Central memory CD8-positive, alpha-beta T cell (primary cell): Measurements from ENCODE around the gene VPS11.

Source experiments
- ATAC-seq: fragments of 150-1000 bp; cut with Tn5 transposase; replicated peaks from 2 replicates; pipeline ENCODE4 v1.10.0; 2022; ENCODE audit warnings: mild to moderate bottlenecking, moderate FRiP score, moderate number of reproducible peaks; ENCODE audit not compliant: poor library complexity, severe bottlenecking; ENCODE audit errors: extremely low read depth
- DNase-seq, 2 donors: peaks; one replicate each; pipeline ENCODE4 v3.0.0; 2021; ENCODE audit warnings: low spot score in 2 of 2
- H3K27ac Mint-ChIP-seq: one replicate; pipeline ENCODE4 v1.8.0; 2022; ENCODE audit warnings: low read depth, mild to moderate bottlenecking, moderate library complexity, mixed read lengths
- H3K27me3 Mint-ChIP-seq: one replicate; pipeline ENCODE4 v1.8.0; 2022; ENCODE audit warnings: mixed read lengths
- H3K36me3 Mint-ChIP-seq: one replicate; pipeline ENCODE4 v1.8.0; 2022; ENCODE audit warnings: mild to moderate bottlenecking, moderate library complexity, mixed read lengths; ENCODE audit not compliant: insufficient read depth
- H3K4me1 Mint-ChIP-seq: one replicate; pipeline ENCODE4 v1.8.0; 2022; ENCODE audit warnings: mixed read lengths
- H3K4me3 Mint-ChIP-seq: one replicate; pipeline ENCODE4 v1.8.0; 2022; ENCODE audit warnings: mild to moderate bottlenecking, moderate library complexity, mixed read lengths
- H3K9me3 Mint-ChIP-seq: one replicate; pipeline ENCODE4 v1.8.0; 2022; ENCODE audit warnings: mixed read lengths

The VPS11 gene

DNA sequence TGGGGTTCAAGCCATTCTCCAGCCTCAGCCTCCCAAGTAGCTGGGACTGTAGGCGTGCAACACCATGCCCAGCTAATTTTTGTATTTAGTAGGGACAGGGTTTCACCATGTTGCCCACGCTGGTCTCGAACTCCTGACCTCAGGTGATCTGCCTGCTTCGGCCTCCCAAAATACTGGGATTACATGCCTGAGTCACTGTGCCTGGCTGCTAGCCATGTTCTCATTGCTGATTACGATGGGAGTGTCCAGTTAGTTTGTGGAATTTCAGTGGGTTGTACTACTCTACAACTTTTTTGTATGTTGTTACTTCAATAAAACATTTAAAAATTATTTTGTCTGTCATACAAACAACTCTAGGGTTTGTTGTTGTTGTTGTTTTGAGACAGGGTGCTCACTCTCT lies 4.8 kb upstream of the VPS11 start:
- Mint-ChIP-seq H3K9me3 (no peaks in the 10 kb centered on the region), H3K4me3 (no peak overlapping the region), H3K27ac (no peak overlapping the region), H3K4me1 (peaks cover 38% of the 10 kb centered on the region), H3K27me3 (no peaks in the 10 kb centered on the region), H3K36me3 (peaks cover 13% of the 10 kb centered on the region)
- ATAC-seq = no peak
- DNase-seq = no peak

DNA sequence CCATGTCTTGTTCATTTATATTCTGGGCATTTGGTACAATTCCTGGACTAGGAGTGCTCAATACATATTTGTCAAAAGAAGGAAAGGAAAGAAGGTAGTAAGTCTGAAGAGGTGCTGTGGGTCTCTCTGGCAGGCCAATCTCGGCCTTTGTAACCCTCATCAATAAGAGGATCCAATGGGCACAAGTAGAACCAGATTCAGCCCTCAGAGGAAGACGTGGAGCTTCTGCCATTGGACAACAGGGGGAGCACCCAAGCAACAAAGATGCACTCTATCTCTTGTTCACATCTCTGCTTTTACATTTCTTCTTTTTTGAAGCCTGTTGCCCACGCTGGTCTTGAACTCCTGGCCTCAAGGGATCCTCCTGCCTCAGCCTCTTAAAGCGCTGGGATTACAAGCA lies 2.2 kb upstream of the VPS11 start:
- Mint-ChIP-seq H3K4me3 (no peak overlapping the region), H3K9me3 (no peaks in the 10 kb centered on the region), H3K27me3 (no peaks in the 10 kb centered on the region), H3K27ac (no peak overlapping the region), H3K36me3 (peaks cover 24% of the 10 kb centered on the region), H3K4me1 (peaks cover 35% of the 10 kb centered on the region)
- DNase-seq (peak in 1 of 2 donors; percentile 27), ATAC-seq (no peak)

- peaks cover 3% of the 10 kb centered on the region for H3K4me1 Mint-ChIP-seq
- H3K36me3 Mint-ChIP-seq = peaks cover 62% of the 10 kb centered on the region
- ATAC-seq (no peak), DNase-seq (no peak)
- no peaks in the 10 kb centered on the region for H3K9me3 Mint-ChIP-seq
- no peak overlapping the region for H3K27ac Mint-ChIP-seq
- no peak overlapping the region for H3K4me3 Mint-ChIP-seq
- H3K27me3 Mint-ChIP-seq = no peaks in the 10 kb centered on the region
These were observed 10.2 kb downstream of the VPS11 start for GRCh38 chr11:119077839-119078238.

DNA sequence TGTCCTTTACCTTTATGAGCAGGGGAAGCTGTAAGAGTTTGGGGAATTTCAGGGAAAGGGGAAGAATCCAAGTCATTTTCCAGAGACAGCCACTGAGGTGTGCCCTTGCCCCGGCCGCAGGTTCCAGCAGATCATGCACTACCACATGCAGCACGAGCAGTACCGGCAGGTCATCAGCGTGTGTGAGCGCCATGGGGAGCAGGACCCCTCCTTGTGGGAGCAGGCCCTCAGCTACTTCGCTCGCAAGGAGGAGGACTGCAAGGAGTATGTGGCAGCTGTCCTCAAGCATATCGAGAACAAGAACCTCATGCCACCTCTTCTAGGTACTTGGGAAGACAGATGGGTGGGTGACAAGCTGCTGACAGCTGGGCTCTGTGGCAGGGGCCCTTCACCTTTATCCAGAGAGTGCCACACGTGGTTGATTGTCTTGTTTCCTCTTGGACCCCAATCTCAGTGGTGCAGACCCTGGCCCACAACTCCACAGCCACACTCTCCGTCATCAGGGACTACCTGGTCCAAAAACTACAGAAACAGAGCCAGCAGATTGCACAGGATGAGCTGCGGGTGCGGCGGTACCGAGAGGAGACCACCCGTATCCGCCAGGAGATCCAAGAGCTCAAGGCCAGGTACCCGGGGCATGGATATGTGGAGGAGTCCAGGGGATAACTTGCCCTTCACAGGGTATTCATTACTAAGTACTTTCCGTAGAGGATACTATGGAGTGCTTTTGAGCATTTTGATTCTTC lies 11.2 kb downstream of the VPS11 start:
- no peak overlapping the region for H3K4me3 Mint-ChIP-seq
- no peaks in the 10 kb centered on the region for H3K9me3 Mint-ChIP-seq
- H3K36me3 Mint-ChIP-seq = peaks cover 53% of the 10 kb centered on the region
- DNase-seq = no peak
- ATAC-seq = no peak
- no peaks in the 10 kb centered on the region for H3K27me3 Mint-ChIP-seq
- H3K4me1 Mint-ChIP-seq = no peaks in the 10 kb centered on the region
- no peak overlapping the region for H3K27ac Mint-ChIP-seq

GRCh38 chr11:119081682-119082260 lies 14.2 kb downstream of the VPS11 start:
- Mint-ChIP-seq H3K27ac (peak overlapping the region; percentile 8), H3K4me1 (peaks cover 16% of the 10 kb centered on the region), H3K4me3 (no peak overlapping the region), H3K36me3 (peaks cover 41% of the 10 kb centered on the region), H3K9me3 (no peaks in the 10 kb centered on the region), H3K27me3 (no peaks in the 10 kb centered on the region)
- DNase-seq (no peak), ATAC-seq (no peak)

- H3K27ac Mint-ChIP-seq = peak within 1 kb of the TSS; percentile 86
- peak within 1 kb of the TSS; percentile 86 for H3K4me3 Mint-ChIP-seq
- H3K36me3 Mint-ChIP-seq = peaks cover 23% of the 10 kb centered on the region
- ATAC-seq (peak; percentile 95), DNase-seq (peak; percentile 86)
- no peaks in the 10 kb centered on the region for H3K27me3 Mint-ChIP-seq
- no peaks in the 10 kb centered on the region for H3K9me3 Mint-ChIP-seq
- H3K4me1 Mint-ChIP-seq = peaks cover 16% of the 10 kb centered on the region
These were observed 17.2 kb downstream of the VPS11 start, which contains the start of gene HMBS for GRCh38 chr11:119084663-119085436. TSS of gene HMBS (plus strand) at chr11:119084881. CDS start at chr11:119085034, 153 bp downstream.

GRCh38 chr11:119085437-119085847 lies 17.8 kb downstream of the VPS11 start:
- ATAC-seq = peak; percentile 16
- Mint-ChIP-seq H3K4me1 (peaks cover 16% of the 10 kb centered on the region), H3K27ac (peak overlapping the region; percentile 86)

DNA sequence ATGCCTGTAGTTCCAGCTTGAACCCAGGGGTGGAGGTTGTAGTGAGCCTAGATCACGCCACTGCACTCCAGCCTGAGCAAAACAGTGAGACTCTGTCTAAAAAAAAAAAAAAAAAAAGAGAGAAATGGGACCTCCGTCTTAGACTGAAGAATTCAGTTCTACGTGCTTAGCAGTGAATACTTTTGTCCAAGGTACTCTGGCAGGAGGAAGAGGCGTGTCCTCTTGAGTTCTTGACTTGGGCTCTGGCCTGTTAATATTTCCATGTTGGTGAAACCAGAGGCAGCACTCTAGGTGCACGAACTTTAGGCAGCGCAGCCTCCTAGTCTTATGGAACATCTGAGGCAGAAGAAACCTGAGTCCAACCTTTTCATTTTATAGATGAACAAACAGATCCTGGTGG lies 19.5 kb downstream of the VPS11 start:
- no peak for DNase-seq
- H3K36me3 Mint-ChIP-seq = peaks cover 13% of the 10 kb centered on the region
- ATAC-seq = no peak
- no peak overlapping the region for H3K27ac Mint-ChIP-seq
- no peaks in the 10 kb centered on the region for H3K9me3 Mint-ChIP-seq
- H3K4me1 Mint-ChIP-seq = peaks cover 17% of the 10 kb centered on the region
- H3K4me3 Mint-ChIP-seq = no peak overlapping the region
- no peaks in the 10 kb centered on the region for H3K27me3 Mint-ChIP-seq

More at GRCh38 chr11:119085437-119085847, 17.8 kb downstream of the VPS11 start:
- peaks cover 17% of the 10 kb centered on the region for H3K36me3 Mint-ChIP-seq
- H3K4me3 Mint-ChIP-seq = peak overlapping the region; percentile 86
- H3K9me3 Mint-ChIP-seq = no peaks in the 10 kb centered on the region
- no peaks in the 10 kb centered on the region for H3K27me3 Mint-ChIP-seq
- no peak for DNase-seq

- no peaks in the 10 kb centered on the region for H3K27me3 Mint-ChIP-seq
- no peak for ATAC-seq
- DNase-seq = no peak
- peaks cover 13% of the 10 kb centered on the region for H3K36me3 Mint-ChIP-seq
- H3K9me3 Mint-ChIP-seq = no peaks in the 10 kb centered on the region
- peaks cover 24% of the 10 kb centered on the region for H3K4me1 Mint-ChIP-seq
- no peak overlapping the region for H3K4me3 Mint-ChIP-seq
- H3K27ac Mint-ChIP-seq = peak overlapping the region; percentile 13
These were observed 20.2 kb downstream of the VPS11 start for GRCh38 chr11:119087747-119088241.

DNA sequence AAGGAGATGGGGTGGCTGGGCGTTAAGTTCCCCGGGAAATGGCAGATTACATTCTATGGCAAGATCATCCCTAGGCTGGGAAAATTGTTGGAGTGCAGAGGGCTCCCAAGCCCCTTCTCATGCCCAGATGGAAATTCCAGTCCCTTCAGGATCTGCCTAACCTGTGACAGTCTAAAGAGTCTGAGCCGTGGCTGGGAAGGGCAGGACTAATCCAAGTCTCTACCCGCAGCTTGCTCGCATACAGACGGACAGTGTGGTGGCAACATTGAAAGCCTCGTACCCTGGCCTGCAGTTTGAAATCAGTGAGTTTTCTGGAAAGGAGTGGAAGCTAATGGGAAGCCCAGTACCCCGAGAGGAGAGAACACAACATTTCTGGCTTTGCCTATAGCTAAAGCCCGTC lies 20.8 kb downstream of the VPS11 start:
- Mint-ChIP-seq H3K27ac (no peak overlapping the region), H3K27me3 (no peaks in the 10 kb centered on the region), H3K4me3 (no peak overlapping the region), H3K36me3 (peaks cover 13% of the 10 kb centered on the region), H3K4me1 (peaks cover 29% of the 10 kb centered on the region), H3K9me3 (no peaks in the 10 kb centered on the region)
- DNase-seq (no peak), ATAC-seq (no peak)

DNA sequence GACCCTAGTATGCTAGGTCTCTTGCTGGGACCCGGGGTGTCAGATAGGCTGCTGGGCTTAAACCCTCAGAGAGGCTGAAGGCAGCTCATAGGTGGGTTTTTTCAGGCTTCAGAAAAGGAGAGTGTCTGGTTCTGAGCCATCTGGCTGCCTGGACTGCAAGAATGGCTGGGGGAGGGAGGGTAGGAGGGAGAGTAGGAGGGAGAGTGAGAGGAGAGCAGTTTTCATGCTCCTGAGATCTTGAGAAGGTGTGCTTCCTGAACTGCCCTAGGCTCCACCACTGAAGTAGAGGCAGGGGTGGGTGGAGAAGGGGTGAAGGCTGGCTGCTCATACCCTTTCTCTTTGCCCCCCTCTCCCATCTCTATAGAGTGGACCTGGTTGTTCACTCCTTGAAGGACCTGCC lies 21.7 kb downstream of the VPS11 start:
- DNase-seq (no peak), ATAC-seq (no peak)
- Mint-ChIP-seq H3K27me3 (no peaks in the 10 kb centered on the region), H3K4me3 (no peak overlapping the region), H3K4me1 (peaks cover 34% of the 10 kb centered on the region), H3K36me3 (peaks cover 16% of the 10 kb centered on the region), H3K27ac (no peak overlapping the region), H3K9me3 (no peaks in the 10 kb centered on the region)

DNA sequence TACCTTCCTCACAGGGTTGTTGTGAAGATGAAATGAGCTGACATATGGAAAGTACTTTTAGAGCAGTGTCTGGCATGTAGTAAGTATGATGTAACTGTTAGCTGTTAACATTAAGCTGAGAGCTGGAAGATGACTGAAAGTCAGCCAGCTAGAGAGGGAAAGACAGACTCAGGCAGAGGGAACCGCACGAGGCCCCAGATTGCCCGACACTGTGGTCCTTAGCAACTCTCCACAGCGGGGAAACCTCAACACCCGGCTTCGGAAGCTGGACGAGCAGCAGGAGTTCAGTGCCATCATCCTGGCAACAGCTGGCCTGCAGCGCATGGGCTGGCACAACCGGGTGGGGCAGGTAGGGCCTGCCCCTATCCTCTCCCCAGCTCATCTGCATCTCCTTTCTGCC lies 23.6 kb downstream of the VPS11 start:
- Mint-ChIP-seq H3K27ac (no peak overlapping the region), H3K4me3 (no peak overlapping the region), H3K36me3 (peaks cover 23% of the 10 kb centered on the region), H3K4me1 (peaks cover 32% of the 10 kb centered on the region), H3K27me3 (no peaks in the 10 kb centered on the region), H3K9me3 (no peaks in the 10 kb centered on the region)
- no peak for DNase-seq
- no peak for ATAC-seq
